ENCODE data around the gene SLC6A19.
"Not testable (repeated sequence)": the region's sequence is repeated elsewhere in the genome, so short reads cannot be mapped to it uniquely, and the experiment has no call there.

SLC6A19 gene

DNA sequence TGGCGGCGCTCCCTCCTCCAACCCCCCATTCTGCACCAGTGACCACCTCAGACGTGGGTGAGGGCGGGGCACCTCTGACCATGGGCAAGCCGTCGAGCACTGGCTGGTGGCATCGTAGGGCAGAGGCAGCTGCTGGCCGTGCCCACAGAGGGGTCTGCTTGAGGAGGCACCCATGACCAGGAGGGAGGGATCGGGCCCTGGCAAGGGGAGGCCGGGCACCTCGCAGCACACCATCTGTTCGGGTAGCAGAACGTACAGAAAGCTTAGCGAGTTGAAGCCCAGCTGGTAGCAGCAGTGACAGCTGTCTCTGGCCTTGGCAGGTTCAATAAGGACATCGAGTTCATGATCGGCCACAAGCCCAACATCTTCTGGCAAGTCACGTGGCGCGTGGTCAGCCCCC, 19.4 kb downstream of the SLC6A19 start:
- FAIRE-seq (no peak), DNase-seq (ENCODE audit: low spot score) (no peak)

DNA sequence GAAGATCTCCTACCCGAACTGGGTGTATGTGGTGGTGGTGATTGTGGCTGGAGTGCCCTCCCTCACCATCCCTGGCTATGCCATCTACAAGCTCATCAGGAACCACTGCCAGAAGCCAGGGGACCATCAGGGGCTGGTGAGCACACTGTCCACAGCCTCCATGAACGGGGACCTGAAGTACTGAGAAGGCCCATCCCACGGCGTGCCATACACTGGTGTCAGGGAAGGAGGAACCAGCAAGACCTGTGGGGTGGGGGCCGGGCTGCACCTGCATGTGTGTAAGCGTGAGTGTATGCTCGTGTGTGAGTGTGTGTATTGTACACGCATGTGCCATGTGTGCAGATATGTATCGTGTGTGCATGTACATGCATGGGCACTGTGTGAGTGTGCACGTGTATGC, 20.3 kb downstream of the SLC6A19 start:
- FAIRE-seq = no peak
- no peak for DNase-seq (ENCODE audit: low spot score)

DNA sequence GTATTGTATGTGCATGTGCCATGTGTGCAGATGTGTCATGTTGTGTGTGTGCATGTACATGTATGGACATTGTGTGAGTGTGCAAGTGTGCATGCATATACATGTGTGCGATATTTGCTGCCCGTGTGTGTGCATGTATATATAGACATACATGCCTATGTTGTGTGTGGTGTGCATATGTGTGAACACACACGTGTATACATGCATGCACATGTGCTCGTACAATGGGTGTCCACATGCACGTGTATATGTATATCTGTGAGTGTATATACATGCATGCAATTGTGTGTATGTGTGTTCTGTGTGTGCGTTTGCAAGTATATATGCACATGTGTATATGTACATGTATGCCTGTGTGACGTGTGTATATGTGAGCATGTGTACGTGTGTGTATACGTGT, 20.8 kb downstream of the SLC6A19 start:
- no peak for FAIRE-seq

DNA sequence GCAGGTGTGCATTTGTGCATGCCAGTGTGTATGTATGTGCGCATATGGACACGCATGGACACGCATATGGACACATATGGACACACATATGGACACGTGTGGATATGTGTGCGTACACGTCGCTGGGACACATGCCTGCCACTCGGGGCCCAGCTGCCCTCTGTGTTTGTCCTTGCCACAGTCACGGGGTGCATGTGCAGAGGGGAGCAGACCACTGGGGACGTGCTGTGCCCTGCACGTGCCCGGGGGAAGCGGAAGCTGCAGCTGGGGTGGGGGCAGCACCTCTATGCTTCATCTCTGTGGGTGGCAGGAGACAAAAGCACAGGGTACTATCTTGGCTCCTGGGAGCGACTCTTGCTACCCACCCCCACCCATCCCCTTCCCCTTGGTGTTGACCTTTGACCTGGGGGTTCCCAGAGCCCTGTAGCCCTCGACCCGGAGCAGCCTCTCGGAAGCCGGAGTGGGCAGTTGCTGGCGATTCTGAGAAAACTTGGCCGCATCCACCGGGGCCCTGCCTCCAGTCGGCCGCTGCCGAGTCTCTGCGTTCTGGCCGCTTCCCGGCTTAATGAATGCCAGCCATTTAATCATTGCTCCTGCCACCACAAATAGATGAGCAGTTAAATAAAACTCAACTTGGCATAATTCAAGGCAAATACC, 21.4 kb downstream of the SLC6A19 start:
- no peak for FAIRE-seq
- no peak for DNase-seq (ENCODE audit: low spot score)

More for the DNA sequence above, 20.8 kb downstream of the SLC6A19 start:
- no peak for DNase-seq (ENCODE audit: low spot score)

DNA sequence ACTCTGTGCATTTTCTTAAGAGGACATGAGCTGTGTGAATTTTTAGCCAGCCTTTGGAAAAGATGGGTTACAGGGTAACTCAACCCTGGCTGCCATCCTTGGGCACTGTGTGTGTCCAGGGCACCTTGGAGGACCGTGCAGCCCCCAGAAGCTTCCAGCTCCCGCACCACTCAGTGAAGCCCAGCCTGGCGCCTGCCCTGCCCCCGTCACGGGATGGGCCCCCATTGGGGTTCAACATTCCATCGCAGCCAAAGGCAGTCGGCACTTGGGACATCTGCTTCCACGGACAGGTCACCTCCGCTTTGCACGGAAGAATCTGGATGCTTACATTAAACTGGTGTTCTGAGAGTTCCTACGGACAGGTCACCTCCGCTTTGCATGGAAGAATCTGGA, 21.9 kb downstream of the SLC6A19 start:
- FAIRE-seq (no peak), DNase-seq (ENCODE audit: low spot score) (no peak)

DNA sequence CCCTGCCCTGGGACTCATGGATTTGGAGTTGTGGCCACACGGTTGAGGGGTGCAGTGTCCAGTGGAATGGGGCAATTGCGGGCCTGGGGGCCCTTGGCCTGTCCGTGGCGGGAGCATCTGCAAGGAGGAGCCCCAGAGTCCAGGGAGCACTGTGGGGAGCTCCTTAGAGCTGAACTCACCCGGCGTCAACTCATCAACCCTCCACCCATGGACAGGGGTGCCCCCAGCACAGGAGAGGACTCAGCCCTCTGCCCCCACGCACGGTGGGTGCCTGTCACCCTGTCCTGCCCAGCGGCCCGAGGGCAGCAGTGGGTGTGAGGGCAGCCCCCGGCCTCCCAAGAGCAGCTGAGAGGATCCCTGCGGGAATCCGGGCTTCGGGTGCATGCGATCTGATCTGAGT, 23.2 kb downstream of the SLC6A19 start:
- FAIRE-seq (no peak), DNase-seq (ENCODE audit: low spot score) (no peak)

DNA sequence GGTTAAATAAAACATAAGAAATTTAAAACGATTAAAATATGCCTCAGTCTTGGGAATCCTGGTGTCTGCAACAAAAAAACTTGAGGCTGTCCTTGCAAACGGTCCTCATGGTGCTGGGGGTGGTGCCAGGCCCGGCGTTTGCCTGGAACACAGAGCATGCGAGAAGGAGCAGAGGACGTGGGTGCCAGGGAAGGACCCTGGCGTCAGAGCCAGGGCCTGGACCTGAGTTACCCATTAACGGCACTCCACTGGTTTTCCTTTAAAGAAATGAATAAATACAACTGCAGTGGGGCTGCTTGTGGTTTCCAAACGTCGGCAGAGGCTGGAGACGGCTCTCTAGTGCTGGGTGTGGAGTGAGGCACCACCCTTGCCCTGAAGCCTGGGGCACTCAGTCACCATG, 23.7 kb downstream of the SLC6A19 start, which contains the start of gene SLC6A18:
Gene SLC6A18, plus strand, starts transcription at position 301 of the 400 bp plus-strand sequence. Its CDS starts 97 bp downstream, at position 398.
- FAIRE-seq = no peak
- DNase-seq (ENCODE audit: low spot score) = no peak

DNA sequence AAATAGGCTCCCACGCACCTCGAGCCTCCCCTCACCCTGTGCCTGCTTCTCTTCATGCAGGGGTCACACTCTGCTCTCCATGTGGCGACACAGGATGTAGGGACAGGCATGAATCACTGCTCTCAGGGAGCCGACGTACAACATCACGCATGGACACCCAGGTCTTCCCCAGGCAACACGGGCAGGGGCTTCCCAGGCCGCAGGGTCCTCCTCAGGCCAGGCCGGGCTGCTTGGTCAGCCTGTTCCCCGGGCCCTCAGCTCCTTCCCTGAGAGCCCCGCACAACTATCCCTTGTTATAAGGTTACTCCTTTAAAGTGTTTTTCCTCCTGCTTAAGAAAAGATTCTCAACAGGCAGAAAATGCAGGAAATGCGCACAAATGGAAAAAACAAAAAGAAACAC, 24.8 kb downstream of the SLC6A19 start:
- DNase-seq (ENCODE audit: low spot score) (no peak), FAIRE-seq (no peak)

DNA sequence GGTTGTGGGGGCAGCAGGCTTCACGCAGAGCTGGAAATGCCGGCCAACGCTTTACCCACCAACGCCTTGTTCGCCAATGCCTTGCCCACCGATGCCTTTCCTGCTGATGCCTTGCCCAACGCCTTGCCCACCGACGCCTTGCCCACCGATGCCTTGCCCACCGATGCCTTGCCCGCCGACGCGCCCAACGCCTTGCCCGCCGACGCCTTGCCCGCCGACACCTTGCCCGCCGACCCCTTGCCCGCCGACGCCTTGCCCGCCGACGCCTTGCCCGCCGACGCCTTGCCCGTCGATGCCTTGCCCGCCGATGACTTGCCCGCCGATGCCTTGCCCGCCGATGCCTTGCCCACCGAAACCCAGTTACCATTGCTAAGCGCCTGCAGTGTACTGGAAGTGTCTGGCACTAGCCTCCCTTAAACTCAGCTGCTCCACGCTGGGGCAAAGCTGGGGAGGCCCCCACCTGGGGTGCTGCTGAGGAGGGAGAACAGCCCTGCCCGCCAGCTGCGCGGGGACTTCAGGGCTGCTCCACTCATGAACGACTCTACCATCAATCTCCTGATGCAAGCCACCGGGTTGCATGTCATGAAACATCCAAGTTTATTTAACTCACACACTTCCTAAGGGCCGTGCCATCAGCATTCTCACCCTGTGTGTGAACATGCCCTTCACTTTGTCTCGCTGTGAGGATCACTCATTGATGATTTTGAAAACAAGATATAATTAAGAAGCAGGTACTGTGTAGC, 25.6 kb downstream of the SLC6A19 start:
- FAIRE-seq (no peak), DNase-seq (ENCODE audit: low spot score) (no peak)

DNA sequence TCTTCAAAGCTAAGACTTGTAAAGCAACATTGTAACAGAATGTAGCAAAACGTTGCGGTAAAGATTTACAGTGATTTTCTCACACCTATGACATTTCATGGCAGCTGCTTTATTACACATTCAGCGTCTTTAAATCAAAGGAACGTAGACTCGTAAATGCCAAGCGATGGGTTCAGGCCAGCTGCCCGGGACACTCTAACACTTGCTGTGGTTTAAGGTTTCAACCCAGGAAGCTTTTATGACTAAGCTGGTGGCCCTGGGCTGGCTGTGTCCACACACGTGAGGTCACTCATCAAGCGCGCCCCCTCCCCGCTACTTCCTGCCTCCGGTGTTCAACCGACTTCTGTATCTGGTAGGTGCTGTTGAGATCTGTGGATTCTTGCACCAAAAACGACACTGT, 26.3 kb downstream of the SLC6A19 start:
- DNase-seq (ENCODE audit: low spot score) = peak; percentile 16
- FAIRE-seq = no peak

DNA sequence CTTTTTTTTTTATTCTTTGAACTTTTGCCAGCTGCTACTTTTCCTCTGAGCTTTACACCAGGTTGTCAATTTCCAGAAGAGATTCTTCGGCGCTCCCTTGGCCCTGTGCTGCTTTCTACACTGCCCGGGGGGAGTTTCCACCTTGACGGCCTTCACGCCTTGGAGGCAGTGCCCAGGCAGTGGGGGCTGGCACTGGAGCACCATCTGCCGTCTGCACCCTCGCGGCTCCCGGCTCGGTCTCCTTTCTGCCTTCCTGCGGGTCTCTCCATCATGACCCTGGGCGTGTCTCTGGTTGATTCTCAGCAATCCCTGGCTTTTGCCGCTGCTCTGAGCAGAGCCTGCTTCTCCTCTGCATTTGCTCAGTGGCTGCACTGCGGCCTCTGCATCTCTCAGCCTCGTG, 26.7 kb downstream of the SLC6A19 start:
- no peak for FAIRE-seq

DNA sequence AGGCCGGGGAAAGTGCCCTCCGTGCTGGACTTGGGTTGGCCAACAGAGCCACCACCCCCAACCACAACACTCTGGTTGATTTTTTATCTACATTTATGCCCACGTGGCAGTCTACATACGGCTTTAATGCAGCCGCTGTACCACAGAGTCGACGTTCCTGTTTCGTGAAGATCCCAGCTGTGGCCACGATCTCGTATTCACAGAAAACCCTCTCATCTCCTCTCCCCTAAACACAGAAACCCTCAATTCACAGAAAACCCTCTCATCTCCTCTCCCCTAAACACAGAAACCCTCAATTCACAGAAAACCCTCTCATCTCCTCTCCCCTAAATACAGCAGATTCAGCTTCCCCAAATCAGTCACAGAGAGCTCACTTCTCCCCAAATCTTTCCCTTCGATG, 27.6 kb downstream of the SLC6A19 start:
- FAIRE-seq; DNase-seq (ENCODE audit: low spot score): not testable (repeated sequence)

More for the DNA sequence above, 26.7 kb downstream of the SLC6A19 start:
- DNase-seq (ENCODE audit: low spot score) = no peak

DNA sequence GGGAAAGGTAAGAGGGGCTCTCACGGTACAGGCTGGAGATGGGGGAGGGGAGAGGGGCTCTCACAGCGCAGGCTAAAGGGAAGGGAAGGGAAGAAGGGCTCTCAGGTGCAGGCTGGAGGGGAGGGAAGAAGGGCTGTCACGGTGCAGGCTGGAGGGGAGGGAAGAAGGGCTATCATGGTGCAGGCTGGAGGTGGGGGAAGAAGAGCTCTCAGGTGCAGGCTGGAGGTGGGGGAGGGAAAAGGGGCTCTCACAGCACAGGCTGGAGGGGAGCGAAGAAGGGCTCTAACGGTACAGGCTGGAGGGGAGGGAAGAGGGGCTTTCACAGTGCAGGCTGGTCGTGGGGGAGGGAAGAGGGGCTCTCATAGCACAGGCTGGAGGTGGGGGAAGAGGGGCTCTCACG, 28.4 kb downstream of the SLC6A19 start:
- DNase-seq (ENCODE audit: low spot score) (no peak), FAIRE-seq (no peak)

DNA sequence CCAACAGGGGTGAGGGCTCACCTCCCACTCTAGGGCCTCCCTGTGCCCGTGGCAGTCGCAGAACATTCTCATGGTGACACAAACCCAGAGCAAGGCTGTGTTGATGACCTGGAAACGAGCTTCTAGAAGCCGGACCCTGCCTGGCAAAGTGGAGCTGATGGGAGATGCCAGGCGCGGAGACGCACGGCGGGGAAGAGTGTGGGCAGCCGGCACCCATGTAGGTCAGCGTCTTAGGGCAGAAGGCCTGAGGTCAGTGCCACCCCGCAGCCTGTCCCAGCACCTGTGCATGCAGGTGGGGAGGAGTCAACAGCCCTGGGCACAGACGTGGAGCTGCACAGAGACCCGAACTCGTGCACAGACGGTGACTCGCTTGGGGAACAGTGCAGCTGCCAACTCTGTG, 29.2 kb downstream of the SLC6A19 start:
- DNase-seq (ENCODE audit: low spot score) (no peak), FAIRE-seq (no peak)

DNA sequence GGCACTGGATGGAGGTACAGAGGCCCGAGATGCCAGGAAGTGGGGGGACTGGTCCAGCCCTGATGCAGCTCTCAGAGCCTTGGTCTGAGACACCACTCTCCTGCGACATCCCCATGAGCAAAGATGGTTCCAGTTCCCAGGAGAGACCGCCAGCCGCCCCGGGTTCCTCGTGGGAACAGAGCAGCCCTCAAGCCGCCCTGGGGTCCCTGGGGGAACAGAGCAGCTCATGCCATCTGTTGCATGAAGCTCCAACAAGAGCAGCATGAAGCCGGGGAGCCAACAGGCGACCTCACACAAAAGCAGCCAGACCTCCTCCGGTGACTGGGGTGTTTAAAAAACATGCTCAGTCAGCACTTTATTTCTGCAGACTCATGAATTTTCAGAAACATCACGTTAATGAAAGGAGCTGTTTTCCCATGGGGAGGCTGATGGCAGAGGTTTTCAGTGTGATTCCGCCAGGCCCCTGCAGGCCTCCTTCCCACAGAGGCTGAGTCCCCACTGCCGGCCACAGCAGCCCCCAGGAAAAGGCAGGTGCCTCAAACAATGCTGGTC, 30.0 kb downstream of the SLC6A19 start:
- FAIRE-seq (no peak), DNase-seq (ENCODE audit: low spot score) (no peak)

DNA sequence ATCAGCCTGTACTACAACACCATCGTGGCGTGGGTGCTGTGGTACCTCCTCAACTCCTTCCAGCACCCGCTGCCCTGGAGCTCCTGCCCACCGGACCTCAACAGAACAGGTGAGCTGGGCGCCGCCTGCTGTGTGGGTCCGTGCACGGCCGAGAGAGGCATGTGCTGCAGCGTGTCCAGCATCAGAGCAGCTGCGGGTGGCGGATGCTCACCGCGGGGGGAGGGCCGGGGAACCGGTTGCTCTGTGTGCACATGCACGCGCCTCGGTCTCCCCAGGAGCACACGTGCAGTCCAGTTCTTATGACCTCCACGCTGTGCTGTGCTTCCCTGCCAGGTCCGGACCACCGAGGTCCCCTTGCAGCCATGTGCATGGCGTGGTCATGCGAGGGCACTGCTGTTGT, 31.4 kb downstream of the SLC6A19 start:
- FAIRE-seq (no peak), DNase-seq (ENCODE audit: low spot score) (no peak)

DNA sequence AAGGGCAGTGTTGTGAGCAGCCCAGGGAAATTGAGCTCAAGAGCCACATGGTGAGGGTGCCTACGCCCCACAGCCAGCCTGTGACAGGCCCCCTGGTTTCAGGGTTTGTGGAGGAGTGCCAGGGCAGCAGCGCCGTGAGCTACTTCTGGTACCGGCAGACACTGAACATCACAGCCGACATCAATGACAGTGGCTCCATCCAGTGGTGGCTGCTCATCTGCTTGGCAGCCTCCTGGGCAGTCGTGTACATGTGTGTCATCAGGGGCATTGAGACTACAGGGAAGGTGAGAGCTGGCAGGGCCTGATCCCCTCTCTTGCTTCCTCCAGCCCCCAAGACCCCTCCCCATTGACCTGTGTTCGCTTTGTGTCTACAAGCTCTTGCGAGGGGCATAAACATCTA, 34.0 kb downstream of the SLC6A19 start:
- DNase-seq (ENCODE audit: low spot score) (no peak), FAIRE-seq (no peak)

DNA sequence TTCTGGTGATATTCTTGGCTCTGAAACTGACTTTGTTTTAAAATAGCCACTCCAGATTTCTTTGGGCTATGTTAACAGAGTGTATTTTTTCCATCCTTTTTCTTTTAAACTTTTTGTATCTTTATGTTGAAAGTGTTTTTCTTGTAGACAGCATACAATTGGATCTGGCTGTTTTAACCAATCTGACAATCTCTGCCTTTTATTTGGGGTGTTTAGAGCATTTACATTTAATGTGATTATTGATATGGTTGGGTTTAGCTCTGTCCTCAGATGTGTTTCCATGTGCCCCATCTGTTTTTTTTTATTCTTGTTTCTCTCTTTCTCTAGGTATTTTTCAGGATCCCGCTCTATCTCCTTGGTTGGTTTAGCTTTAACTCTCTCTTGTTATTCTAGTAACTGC, 34.4 kb downstream of the SLC6A19 start:
- no peak for FAIRE-seq
- no peak for DNase-seq (ENCODE audit: low spot score)

DNA sequence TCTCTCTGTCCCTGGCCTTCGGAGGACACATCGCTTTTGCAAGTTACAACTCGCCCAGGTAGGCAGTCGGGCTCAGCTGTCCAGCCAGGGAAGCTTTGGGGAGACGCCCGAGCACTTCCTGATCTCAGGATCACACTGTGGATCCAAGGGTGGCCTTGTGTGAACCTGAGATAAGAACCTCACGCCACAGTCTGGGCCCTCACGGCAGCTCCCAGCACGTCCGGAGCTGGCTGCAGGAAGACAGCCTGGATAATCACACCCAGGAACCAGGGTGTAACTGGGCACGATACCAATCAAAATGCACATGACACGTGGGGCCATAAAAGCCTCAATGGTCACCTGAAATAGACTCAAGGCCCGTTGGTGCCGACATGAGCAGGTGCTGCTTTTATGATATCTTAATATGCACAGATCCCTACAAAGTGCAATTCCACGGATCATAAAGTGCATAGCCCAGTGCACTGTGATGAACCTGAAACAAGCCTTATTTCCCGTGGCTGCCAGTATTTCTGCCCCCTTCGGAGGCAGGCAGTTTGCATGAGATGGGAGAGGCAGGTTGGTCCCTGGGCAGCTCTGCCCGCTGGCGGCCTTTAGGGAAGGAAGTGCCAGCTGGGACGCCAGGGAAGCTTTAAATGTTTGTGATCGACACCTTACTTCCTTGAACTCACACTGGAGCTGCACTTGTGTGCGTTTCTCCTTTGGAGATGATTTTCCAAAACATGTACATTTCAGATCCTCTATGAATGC, 38.3 kb downstream of the SLC6A19 start:
- no peak for FAIRE-seq
- DNase-seq (ENCODE audit: low spot score) = no peak

DNA sequence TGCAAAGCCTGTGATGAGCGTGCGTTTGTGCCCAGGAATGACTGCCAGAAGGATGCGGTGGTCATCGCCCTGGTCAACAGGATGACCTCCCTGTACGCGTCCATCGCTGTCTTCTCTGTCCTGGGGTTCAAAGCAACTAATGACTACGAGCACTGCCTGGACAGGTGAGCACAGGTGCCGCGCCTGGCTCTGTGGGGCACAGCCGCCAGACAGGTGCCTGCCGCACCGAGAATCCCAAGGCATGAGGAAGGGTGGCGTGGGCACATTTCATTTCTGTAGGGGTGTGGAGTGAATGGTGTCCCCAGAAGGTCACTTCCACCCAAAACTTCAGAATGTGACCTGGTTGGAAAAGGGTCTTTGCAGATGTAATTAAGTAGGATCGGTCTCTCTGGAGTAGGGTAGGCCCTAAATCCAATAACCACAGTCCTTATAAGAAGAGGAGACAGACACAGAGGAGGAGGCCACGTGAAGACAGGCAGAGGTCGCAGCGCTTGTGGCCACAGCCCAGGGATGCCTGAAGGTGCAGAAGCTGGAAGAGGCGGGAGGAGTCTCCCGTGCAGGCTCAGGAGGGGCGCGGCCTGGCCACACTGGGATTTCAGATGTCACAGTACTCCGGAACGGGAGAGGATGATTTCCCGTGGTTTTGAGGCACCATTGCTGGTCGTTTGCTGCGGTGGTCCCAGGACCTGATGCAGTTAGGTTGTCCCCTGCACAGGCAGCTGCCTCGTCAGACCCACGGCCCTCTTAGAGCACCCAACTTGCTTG, 39.3 kb downstream of the SLC6A19 start:
- FAIRE-seq = no peak
- no peak for DNase-seq (ENCODE audit: low spot score)

DNA sequence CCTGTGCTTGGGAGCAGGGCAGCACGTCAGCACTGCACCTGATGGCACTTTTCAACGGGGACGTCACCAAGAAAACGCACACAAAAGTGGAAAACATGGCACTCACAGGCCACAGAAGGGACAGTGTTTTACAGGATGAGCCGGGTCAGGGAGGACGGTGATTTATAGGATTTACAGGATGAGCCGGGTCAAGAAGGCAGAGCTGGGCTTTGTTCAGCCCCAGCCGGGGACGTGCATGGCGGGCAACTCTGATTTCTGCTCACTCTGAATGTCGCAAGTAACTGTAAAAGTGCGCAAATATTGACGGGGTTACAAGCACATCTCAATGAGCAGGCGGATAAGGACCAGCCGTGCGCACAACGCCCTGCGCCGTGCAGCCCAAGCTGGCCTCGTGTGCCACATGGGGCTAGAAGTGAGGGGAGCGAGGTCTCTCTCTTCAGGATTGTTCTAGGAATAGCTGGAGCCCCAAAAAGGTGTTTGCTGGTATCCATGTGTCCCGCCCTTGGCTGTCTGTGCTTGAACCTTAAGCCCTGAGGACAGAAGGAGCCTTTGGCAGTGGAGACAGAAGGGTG, 40.2 kb downstream of the SLC6A19 start:
- DNase-seq (ENCODE audit: low spot score) (no peak), FAIRE-seq (no peak)
